Activated CD4-positive, CD25-positive, alpha-beta regulatory T cell treated with anti-CD3 and anti-CD28 coated beads, Interleukin-2, amount 50 U/mL, for 24 hours (primary cell): ENCODE results near the gene MMP14.
"Not testable (repeated sequence)": the region's sequence is repeated elsewhere in the genome, so short reads cannot be mapped to it uniquely, and the experiment has no call there.

Experiments used
- ATAC-seq, 2 donors: fragments of 150-1000 bp; cut with Tn5 transposase; one replicate each; pipeline ENCODE4 v1.10.0; 2021; ENCODE audit warnings: mild to moderate bottlenecking in 1 of 2, moderate library complexity in 1 of 2

MMP14 gene

DNA sequence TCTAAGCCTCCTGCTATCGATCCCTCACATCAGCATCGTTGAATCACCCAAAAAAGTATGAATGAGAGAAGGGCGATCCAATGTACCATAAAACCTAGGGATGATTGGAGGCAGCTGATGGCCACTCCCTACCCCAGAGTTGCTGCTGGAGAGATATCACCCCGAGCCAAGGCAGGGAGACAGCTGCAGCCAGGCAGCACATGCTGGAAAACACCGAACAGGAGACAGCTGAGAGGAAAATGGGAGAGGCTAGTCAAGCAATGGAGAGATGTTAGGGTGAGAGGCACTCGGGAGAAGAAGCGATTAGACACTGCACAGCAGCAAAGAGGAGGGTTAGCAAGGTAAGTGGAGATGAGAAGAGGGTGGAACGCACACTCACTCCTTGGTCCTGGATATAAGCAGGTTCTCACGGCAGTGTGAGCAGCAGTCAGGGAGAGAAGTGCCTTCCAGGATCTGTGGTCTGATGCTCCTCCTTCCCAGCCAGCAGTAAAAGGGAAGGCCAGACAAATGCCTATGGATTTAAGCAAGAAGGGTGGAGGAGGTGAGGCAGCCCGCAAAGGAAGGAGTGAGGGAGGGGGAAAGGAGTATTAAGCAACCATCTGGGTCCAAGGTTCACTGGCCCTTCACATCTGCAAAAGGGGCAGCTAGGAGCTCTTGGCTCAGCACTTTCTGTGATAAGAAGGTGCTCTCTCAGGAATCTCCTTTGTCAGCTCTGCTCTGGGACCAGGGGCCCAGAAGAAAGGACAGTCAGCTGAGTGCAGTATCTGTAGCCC, 21.3 kb upstream of the MMP14 start, which contains the start of gene SLC7A7:
Gene SLC7A7 (minus strand): TSS at position 495 of the 773 bp plus-strand sequence. CDS start 2,037 bp downstream, outside the sequence.
- ATAC-seq = no peak

DNA sequence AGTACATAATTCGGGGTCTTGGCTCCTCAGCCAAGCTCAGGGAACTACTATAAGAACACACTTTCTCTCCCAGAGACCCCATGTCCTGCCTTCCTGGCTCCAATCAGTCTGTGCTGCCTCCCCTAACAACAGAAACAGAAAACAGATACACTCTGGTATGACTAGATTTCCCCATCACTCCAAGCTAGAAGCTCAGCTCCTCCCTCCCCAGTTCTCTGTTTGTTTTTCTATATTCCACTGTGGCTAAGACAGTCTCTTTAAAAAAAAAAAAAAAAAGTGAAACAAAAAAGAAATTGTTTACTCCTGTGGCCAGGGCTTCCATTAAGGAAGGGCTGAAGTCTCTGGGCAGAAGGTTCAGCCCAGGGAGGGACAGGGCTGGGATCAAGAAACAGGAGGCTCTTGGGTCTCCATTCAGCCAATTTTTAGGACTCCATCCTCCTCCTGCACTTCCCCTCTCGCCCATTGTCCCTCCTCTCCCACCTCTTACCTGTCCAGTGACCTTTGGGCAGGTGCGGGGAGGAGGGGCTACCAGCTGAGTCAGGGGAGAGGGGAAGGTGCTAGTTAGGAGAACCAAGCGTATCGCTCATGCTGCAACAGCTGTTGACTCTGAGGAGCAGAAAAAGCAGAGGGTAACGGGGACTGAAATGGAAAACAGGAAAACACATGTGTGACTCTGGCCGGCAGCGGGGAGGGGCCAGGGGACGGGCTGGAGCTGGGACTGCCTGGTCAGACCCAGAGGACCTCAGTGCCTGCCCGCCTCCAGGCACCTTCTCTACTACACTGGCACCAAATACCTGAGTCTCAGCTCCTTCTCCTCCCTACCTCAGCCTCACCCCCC, 17.0 kb upstream of the MMP14 start:
- ATAC-seq = no peak

DNA sequence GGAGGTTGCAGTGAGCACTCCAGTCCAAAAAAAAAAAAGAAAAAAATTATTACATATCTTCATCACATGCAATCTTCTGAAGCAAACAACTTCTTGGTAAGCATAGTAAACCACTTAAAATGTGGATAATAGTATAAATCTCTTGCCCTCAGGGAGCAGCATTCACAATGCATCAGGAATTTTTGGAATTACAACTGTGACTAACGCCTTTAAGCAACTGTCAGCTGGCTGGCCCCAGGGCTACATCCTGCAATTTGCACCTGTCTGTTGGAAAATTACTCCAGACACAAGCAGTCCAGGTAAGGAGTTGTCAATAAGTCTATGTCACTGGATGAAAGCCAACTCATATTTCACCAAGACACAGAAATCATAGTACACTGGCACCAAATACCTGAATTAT, 15.7 kb upstream of the MMP14 start:
- ATAC-seq = no peak

DNA sequence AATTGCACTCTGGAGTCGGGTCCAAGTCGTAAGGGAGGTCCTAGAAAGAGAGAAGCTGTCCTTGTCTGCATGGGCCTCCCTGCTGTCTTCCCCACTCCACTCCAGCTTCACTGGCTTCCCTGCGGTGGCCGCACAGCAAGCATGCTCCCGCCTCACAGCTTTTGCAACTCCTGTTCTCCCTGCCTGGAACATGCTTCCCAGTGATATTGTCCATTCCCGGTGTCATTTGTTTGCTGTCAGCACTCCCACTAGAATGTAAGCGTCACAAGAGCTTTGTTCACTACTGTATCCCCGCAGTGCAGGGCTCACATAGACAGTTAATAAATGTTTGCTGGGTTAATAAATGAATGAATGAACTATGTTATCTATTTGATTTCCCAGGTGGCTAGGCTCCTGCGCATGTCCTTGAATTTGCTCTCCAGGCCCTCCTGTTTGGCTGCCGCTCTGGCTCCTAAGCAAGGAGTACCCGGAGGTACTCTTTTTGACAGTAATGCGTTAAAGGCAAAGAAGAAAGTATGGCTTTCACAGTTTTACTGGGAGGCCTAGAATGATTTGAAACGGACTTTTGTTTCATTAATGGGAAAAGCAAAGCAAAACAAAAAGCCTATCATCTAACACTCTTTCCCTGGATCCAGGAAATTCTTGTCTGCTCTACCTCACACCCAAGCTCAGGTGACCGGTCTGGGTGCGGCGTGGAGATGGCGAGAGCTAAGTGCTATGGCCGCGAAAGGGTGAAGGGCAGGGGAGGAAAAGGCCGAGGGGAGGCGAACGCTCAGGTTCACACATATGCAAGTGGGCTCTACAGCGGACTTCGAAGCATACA, 15.0 kb upstream of the MMP14 start:
- ATAC-seq = no peak

DNA sequence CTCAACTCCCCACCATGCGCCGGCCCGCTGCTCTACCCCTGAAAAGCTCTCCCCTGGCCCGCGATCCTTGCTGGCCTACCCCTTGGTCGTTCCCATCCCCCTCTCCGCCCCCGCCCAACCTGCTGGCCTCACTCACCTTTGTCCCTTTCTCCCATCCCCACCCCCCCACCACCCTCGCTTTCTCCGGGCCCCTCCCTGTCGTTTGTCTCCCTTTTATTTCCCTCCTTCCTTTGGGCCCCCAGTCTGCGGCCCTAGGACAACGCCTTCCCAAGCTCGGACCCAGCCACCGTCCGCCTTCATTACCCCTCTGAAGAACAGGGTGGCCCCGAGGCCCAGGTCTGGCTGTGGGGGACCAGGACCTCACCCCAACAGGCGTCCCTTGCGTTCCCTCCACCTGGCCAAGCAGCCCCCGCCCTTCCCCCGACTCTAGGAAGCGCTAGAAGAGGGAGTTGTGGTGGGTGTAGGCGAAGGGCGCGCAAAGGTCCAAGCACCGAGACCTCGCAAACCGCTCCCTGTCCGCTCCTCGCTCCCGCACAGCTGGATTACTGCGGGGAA, 14.3 kb upstream of the MMP14 start:
- no peak for ATAC-seq

DNA sequence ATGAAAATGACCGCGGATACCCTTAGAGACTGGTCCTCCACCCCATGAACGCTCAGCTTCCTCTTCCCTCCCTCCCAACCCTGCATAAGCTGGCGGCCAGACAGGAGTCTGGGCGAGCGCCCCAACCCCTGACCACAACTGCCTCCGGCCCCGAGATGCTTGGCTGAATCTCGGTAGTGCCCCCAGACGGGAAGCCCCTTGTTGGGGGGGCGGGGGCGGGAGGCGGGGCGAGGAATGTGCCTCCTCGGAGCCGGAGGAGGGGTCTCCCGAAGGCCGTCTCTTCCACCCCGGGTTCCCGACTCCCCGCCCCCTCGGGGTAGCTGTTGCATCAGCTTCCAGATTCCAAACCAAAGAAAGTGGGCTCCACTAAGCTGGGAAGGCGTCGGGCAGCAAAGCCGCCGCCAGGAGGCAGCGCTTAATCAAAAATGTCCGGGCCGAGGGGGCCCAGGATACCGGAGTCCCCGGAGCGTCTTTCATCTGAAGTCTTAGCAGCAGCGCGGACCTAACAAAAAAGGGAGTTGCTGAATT, 13.8 kb upstream of the MMP14 start:
- peak; percentile 88 to 89 for ATAC-seq

DNA sequence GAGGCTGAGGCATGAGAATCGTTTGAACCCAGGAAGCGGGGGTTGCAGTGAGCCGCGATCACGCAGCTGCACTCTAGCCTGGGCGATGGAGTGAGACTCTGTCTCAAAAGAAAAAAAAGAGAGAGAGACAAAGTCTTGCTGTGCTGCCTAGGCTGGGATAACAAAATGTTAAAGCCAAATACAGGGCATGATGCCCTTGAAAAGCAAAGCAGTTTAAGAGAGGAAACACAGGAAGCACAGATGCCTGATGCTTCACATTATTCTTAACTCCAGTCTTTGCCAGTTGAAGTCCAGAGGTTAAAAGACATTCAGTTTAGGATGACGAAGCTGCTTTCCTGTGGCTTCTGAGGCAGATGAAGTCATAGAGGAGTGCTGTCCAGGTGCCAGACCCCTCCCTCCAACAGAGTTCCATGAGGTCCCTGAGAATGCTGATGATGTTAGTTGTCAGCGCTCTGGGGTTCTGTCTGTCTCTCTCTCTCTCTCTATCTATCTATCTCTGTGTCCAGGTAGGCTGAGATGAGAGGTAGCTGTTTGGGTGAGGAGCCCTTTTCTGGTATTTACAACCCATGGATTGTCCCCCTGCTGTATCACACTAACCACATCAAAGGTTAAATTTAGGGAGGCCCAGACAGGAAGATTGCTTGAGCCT, 11.6 kb upstream of the MMP14 start:
- ATAC-seq = no peak

DNA sequence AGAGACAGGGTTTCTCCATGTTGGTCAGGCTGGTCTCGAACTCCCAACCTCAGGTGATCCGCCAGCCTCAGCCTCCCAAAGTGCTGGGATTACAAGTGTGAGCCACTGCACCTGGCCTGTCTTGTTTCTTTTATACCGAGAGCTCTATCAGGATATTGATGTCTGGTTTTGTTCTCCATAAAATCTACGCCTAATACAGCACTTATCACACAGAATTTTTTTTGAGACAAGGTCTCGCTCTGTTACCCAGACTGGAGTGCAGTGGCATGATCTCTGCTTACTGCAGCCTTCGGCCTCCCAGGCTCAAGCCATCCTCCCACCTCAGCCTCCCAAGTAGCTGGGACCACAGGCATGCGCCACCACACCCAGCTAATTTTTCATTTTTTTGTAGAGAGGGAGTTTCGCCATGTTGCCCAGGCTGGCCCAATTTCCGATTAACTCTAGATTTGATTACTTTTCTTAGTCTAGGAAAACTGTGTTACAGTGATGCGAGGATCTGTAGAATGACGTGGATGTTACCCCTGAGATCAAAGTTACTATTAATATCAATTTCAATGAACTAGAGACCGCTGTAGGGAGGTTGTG, 7.2 kb upstream of the MMP14 start:
- not testable (repeated sequence) for ATAC-seq

DNA sequence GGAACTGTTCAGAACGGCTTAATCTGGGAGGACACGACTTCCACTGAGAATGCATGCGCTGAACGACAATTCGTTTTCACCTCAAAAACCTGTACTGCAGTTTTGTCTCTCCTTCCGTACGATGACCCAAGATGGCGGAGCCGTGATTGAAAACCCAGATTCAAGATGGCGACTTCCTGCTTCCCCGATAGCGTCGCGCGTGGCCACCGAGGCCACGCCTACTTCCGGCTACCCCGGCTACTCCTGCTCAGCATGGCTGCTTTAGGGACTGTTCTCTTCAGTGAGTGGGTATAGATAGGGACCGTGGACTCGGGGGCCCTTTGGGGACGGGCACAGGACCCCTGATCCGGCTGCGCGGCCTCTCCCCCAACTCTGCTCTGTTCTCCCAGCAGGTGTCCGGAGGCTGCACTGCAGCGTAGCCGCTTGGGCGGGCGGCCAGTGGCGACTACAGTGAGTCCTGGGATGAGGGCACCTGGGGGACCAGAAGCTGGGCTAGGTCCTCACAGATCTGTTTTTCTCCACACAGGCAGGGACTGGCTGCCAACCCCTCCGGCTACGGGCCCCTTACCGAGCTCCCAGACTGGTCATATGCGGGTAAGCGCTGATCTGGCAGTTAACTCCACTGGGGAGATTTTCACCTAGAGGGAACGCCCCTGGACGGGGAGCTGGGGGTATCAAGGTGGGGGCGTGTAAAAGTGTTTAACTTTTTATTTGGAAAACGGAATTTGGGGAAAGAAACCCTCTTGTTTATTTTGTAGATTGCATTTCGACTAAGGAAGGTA, 6.5 kb upstream of the MMP14 start, which contains the start of gene MRPL52:
Gene MRPL52 (plus strand): TSS at position 227 of the 782 bp plus-strand sequence. CDS start 26 bp downstream, at position 253.
- ATAC-seq = peak; percentile 94 to 97

DNA sequence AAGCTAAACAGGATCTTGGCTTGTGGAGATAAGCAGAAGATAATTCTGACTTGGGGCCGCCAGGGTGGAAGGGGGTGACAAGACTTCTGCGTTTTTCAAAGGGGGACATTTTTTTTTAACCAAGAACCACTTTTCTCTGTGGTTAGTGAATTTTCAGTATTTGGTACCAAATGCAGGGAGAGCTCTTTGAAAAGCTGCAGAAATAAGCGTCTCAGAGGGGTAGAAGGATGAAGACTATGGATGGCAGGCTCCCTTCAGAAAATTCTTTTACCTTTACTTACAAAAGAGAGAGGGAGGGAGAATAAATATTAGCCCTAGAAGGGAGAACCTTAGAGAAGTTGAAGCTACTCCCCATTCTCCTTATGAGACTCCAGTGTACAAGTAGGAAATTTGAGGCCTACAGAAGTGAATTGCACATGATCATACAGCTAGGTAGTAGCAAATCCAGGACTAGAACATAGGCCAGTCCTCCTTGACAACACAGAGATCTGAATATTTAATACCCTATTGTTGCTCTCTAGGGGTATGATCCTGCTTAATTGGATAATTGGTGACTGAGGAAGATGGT, 5.9 kb upstream of the MMP14 start:
- peak; percentile 3 to 6 for ATAC-seq

DNA sequence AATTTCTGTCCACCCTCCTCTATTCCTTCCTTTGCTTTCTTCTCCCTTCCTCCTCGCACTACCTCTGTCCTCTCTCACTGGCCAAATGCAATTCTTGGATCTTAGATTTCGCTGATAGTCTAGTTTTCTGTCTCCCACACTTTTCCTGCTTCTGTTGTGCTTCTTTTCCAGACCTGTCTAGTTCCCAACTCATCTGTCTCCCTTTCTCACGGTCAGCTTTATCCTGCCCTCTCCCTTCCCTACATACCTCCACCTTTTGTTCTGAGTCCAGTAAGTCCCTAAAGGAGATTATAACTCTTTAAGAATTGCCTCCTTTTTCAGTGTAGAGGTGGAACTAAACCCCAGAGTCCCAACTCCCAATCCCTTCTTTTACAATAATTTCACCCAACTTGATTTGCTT, 880 bp upstream of the MMP14 start:
- ATAC-seq = no peak

DNA sequence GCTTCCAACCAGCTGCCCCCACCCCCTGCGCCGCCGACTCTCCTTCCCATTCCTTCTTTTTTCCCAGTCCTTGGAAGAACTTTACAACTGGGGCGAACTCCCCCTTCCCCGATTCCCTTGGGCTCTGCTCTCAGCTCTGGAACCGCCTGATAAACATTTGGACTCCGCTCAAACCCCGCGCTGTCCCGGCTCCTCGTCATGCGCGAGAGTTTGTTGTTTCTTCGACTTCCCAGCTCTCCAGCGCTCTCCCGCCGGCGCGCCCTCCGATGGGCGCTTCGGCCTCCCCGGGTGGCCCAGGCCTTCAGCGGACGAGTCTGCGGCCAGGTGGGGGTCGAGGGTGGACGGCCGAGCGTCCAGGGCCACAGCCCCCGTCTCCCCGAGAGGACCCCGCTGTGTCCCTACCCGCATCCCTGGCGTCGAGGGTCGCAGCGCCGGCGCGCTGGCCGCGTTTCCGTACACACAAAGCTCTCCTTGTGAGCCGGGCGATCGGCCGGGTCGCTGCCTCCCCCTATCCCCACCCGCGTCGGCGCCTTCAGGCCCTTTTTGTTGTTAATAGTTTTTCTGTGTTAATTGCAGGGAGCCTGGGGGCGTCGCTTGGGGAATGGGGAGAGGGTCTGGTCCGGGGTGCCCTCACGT, 847 bp downstream of the MMP14 start:
- no peak for ATAC-seq

DNA sequence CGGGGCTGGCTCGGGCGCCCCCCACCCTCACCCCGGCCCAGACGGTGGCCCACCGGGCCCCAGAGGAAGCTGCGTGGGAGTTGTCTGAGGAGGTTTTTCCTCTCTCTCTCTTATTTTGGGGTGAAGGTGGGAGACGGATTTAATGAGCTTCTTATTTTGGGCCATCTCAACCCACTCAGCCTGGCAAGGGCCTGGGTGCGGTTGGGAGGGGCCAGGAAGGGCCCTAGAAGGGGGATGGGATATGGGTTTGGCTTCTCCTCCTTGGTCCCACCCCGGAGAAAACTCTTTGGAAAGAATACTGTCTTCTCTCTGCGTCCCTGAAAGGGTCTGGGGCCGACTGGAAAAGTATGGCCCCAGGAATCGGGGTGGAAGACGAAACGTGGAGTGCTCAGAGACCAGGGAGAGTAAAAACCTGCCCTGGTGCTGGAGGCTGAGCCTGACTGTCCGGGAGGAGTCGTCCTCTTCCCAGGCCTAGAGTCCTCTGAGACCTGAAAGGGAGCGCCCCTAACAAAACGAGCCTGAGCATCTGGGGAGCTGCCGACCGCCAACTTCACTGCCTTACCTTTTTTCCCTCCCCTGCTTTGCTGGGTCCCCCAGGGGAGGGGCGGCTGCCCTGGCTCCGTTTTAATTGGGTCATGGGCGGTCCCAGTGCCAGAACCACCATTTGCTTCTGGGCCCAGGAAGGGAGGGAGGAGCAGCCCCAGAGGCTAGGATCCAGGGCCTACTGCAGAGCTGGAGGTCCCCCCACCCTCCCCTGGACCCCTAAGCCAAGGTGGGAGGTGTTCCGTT, 1.6 kb downstream of the MMP14 start:
- ATAC-seq = no peak

DNA sequence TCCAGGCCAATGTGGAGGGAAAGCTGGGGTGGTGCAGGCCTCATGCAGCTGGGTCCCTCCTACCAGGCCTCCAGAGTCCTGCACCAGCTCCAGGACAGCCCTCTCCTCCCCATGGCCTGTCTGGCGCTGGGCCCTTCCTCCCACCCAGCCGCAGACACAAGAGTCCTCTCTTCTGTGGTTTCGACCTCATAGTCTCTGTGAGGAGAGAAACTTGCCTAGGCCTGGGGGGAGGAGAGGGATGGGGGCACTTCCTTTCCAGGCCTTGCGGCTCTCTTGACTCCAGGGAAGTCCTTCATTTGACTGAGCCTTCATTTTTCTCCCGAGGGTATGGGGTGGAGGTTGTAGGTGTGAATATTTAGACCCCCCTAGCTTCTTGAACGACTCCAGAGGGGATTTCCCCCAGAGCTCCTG, 2.3 kb downstream of the MMP14 start:
- no peak for ATAC-seq

DNA sequence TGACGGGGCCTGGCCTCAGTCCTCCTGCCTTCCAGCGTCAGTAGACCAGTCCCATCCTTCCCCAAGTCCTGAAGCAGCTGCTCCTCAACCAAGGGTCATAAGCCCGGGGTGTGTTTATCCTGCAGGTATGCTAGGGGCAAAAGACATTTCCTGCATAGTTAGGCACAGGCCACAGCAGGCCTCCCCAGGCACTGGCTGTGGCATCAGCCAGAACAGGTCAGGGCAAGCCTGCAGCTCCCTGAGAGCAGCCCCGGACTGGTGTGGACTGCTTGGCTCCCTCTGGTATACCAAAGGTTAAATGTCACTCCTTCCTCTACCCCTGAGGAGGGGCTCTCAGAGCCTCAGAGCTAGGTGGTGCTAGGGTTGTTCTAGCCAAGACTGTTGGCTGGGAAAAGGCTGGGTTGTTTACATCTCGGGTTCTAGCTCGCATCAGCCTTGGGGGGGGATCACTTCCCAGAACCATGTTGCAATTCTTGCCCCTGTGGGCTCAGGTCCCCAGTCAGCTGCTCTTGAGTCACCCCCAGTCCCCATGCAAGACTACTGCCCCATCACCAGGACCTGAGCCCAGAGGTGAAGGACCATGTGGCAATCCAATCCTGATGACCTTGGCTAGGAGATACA, 2.9 kb downstream of the MMP14 start:
- ATAC-seq = no peak

DNA sequence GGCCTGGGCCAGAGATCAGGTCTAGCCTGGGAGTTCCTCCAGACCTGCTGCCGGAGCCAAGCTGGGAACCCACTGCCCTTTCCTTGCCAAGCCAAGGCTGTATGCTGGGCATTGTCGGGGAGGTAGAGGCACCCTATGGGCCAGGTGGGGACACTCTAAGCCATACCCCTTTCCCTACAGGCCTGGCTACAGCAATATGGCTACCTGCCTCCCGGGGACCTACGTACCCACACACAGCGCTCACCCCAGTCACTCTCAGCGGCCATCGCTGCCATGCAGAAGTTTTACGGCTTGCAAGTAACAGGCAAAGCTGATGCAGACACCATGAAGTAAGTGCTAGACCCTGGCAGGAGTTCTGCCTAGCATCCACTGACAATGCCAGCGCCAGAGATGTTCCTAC, 4.9 kb downstream of the MMP14 start:
- ATAC-seq = no peak

DNA sequence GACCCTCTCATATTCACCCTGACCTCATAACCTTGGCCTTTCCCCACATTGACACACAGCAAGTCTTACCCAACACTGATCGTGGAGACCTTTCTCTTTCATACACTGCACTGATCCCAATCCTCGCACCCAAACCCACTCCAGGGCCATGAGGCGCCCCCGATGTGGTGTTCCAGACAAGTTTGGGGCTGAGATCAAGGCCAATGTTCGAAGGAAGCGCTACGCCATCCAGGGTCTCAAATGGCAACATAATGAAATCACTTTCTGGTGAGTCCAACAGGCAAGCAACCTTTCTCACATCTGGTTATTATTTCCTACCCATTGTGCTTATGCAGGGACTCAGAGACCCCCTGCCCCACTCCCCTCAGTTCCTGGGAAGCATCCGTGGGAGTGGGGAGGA, 5.4 kb downstream of the MMP14 start:
- no peak for ATAC-seq
